NOMO-1 treated with dmso at 0.1 percent for 144 hours (cell line): ENCODE data around the gene INCENP.
"Not testable (repeated sequence)": the region's sequence is repeated elsewhere in the genome, so short reads cannot be mapped to it uniquely, and the experiment has no call there.

ENCODE experiments used
- DNase-seq: peaks from one replicate; lab custom pipeline; 2025; ENCODE audit not compliant: unreplicated experiment; lab: John Stamatoyannopoulos, UW

Gene INCENP

GRCh38 chr11:62169448-62169847, 45.6 kb downstream of the INCENP start:
- no peak for DNase-seq

- no peak for DNase-seq
These were observed 46.1 kb downstream of the INCENP start for GRCh38 chr11:62169935-62170334.

GRCh38 chr11:62171261-62171723, 47.5 kb downstream of the INCENP start:
- peak; percentile 61 for DNase-seq

GRCh38 chr11:62172294-62172693, 48.5 kb downstream of the INCENP start:
- DNase-seq = no peak

- no peak for DNase-seq
These were observed 53.0 kb downstream of the INCENP start for GRCh38 chr11:62176766-62177165.

- no peak for DNase-seq
These were observed 56.2 kb downstream of the INCENP start for GRCh38 chr11:62179995-62180394.

- DNase-seq = no peak
These were observed 57.3 kb downstream of the INCENP start for GRCh38 chr11:62181097-62181496.

- DNase-seq = no peak
These were observed 58.5 kb downstream of the INCENP start for GRCh38 chr11:62182147-62182891.

- no peak for DNase-seq
These were observed 62.4 kb downstream of the INCENP start for GRCh38 chr11:62186195-62186594.

GRCh38 chr11:62190011-62190410, 66.2 kb downstream of the INCENP start, which contains the start of gene SCGB1D1:
SCGB1D1 (plus strand) TSS chr11:62190216; CDS start chr11:62190285, 69 bp downstream.
- no peak for DNase-seq

- no peak for DNase-seq
These were observed 70.1 kb downstream of the INCENP start for GRCh38 chr11:62193952-62194351.

GRCh38 chr11:62195010-62195409, 71.2 kb downstream of the INCENP start:
- not testable (repeated sequence) for DNase-seq

- no peak for DNase-seq
These were observed 72.1 kb downstream of the INCENP start for GRCh38 chr11:62195945-62196344.

GRCh38 chr11:62197400-62197799, 73.6 kb downstream of the INCENP start:
- DNase-seq = not testable (repeated sequence)

- no peak for DNase-seq
These were observed 77.6 kb downstream of the INCENP start for GRCh38 chr11:62201376-62201775.
